Stimulated activated CD4-positive, alpha-beta T cell treated with anti-CD3 and anti-CD28 coated beads, Interleukin-12 subunit alpha, Interleukin-12 subunit beta, amount 100 ng/mL, for 24 hours (primary cell): ENCODE data around the gene TGFBR3.

Experiments used
- DNase-seq, 2 experiments: peaks; one replicate each; pipeline ENCODE4 v3.0.0-alpha.2; 2020; ENCODE audit warnings: low read depth in 2 of 2

Gene TGFBR3

DNA sequence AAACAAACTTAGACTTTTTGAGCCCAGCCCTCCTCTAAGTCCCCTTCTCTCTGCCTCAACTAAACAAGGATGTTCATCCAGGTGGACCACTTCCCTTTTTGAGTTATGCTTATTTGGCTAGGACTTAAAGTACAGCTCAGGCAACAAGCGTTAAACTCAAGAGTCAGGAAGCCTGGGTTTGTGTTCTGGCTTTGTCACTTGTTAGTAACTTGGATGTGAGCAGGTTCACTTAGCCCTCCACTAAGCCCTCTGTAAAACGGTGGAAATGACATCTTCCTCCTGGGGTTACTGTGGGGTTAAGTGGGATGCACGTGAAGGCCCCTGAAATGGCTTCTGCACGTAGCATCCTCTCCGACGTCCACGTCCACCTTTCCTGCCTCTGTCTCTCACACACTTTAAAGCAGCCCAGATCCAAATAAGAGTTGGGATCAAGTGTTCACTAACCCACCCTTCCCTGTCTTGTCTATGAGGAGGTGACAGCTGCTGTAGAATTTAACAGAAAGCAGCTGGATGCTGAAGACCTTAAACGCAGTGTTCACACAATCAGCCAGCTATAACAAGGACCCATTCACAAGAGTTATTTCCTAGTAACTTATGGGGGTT, 152.7 kb downstream of the TGFBR3 start:
- DNase-seq = no peak

DNA sequence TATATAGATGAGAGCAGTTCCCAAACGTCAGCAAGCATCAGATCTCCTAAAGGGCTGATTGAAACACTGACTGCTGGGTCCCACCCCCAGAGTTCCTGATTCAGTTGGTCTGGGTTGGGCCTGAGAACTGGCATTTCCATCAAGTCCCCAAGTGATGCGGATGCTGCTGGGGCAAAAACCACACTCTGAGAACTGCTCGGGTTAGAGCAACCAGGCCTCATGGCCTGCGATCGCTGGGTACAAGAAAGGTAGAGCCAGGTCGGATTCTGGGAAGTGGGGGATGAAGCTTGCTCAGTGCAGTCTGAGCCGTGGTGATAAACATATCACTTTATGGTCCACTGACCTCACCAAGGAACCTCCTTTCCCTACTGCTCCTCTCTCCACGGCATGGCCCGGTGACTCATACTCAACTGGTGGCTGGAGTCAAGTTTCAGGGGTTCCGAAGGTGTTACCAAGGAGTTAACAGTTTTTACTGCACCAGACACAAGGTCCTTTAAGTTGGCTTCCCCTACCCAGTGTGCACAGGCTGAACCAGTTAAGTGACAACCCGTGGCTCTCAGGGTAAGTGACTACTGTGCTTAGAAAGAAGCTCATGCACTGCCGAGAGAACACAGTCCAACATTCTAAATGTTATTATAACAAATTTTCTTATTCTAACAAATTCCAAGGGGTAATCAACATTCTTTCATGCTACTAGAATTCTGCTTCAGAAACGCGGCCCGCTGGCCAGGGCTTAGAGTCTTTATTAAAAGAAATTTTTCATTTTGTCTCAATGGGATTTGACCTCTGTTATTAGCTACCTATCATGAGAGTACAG, 153.5 kb downstream of the TGFBR3 start:
- DNase-seq = no peak

DNA sequence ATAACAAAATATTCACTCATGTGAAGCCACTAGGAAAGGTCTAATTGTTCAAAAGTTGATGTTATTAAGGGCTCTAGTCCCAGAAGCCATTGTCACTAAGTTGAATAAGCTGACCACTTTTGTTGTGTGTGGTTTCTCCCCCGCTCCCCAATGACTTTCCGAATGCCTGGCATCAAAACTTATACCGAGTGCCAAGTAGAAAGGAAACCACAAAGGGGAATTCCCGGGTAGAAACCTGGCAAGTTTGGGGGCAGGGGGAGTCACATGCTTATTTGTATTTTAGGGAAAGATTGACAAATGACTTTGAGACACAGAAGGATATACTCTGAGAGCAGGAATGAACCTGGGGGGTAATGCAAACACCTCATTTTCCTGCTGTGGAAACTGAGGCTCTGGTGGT, 154.1 kb downstream of the TGFBR3 start:
- peak; percentile 37 to 51 for DNase-seq

DNA sequence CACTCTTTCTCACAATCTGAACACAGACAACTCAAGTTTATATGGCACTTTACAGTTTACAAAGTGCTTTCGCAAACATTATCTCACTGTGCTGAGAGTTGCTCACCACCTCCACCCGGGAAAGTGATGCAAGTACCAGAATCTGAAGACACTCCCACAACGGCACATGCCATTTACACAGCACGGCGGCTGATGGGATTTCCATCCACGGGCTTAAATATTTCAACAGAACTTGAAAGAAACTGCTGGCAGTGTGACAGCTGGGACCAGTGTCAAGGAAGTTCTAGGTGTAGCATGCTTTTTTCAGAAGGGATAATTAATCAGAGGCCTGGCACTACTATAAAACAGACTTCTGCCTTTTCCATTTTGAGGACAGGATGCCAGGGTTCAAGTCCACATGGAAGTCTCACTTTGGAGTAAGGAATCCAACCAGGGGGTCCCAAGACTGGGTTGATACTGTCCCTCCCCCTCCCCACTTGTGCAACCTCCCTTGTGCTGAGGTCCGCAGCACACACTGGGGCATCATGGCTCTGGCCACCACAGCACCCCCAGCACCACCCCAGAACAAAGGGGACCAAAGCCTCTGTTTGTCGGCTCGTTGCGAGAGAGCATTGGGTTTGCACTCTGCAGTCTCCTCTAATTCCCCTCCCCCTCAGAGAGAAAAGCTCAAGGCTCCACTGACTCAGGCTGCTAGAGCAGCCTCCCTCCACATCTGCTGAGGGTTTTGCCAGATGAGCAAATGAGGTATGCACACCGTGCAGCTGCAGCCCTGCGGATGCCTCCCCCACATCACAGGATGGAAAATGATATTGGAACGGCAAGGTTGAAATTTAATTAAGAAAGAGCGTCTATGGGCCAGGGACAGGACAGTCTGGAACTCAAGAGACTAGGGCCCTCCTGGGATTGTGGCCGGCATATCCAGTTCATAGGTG, 154.9 kb downstream of the TGFBR3 start:
- DNase-seq = no peak

DNA sequence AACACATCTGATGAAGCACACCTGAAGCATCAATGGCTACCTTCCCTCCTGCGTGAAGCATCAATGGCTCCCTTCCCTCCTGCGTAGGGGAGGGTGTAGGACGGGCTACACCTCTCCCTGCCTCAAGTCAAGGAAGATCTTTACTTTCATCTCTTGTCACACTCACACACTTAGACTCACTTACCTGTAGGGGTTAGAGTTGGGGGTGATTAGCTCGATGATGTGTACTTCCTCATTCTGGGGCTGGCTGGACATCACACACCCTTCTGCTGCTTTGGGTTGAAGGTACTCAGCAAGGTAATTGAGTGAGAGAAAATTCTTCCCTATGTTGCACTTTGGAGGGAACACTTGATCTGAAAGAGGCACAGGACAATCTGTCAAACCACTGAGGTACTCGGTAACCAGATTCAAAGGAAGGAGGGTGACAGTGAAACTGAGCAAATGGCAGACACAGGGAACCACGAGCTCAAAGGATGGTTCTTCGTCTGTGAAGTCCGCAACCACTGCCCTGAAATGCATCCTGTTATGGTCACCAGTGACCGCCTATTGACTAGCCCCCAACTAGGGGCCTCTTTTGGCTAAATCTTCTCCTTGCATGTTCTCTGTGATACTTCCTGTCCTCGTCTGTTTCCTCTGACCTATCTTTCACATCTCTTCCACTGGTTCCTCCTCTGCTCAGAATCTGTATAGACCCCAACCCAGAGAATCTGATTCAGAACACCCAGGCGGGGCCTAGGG, 156.2 kb downstream of the TGFBR3 start:
- no peak for DNase-seq

DNA sequence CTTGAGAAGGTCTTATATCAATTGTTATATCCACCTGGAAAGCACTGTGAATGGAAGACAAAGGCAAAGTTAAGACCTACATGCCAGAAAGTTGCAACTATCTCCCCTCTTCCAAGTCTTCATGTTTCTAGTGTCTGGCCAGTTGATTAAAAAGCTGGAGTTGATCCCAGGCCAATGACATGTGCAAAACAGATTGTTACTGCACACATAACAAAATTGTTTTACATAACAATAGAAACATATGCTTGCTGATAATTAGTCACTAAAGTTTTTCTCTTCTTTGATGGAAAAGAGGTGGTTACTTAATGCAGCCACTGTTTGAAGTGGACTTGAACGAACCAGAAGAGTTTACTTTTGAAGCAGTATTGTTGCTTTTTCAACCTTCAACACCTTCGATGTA, 158.2 kb downstream of the TGFBR3 start:
- no peak for DNase-seq

DNA sequence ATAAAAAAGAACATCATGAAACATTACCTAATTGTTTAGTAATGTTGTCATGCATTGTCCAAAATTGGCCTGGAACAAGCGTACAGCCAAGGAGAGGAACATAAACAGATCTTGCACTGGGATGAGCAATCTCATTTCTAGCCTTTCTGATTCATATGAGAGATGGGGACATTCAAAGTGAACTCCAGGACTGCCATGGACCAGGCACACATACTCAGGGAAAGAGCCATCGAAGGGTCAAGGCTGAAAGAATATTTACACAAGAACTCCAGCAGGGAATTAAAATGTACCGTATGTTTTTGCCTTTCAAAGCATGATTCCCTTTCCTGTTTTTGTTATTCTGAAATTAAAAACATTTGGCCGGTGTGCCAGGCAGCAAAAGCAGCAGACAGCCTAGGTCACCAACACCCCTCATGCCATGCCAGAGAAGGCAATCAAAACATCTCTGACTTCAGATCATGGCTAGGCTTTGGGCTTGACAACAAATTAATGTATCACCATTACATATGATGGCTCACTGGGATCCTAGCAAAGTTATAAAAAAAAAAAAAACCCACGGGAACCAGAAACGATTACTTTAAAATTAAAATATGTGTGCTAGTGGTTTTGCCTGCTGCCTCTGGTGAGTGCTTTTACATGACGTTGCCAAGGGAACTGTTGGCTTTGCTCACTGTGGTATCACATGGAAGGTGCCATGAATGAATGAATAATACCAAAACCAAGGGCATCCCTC, 159.8 kb downstream of the TGFBR3 start:
- DNase-seq = no peak

DNA sequence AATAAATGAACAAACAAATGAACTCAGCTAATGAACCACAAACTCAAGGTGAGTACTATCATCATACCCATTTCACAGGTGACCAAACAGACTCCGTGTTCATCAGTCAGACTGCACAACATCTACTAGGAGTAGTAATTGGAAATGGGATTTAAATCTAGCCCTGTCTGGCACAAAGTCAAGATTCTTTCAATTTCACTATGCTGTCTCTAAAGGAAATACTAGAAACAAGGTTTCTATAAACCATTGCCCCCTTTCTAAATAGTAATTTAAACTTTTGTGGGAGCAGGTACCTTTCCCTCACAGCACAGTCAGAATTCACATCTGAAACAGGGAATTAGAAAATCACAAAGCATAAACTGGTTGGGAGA, 160.3 kb downstream of the TGFBR3 start:
- DNase-seq = no peak

DNA sequence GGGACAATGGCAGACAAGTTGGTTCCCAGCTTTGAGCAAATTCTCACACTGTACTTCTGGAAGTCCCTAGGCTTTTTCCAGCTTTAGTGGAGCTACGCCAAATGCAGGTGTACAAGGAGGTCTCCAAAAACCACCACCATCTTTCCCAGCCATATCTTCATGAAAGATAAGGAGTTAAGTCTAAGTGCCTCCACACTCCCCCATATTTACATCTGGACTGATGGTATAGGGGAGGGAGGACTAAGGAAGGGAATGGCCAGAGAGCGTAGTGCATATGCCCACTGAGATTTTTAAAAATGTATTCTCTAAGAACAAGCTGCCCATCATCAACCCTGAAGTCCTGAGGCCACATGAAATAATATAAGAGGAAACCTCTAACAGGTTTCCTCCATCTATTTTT, 161.3 kb downstream of the TGFBR3 start:
- DNase-seq = no peak

DNA sequence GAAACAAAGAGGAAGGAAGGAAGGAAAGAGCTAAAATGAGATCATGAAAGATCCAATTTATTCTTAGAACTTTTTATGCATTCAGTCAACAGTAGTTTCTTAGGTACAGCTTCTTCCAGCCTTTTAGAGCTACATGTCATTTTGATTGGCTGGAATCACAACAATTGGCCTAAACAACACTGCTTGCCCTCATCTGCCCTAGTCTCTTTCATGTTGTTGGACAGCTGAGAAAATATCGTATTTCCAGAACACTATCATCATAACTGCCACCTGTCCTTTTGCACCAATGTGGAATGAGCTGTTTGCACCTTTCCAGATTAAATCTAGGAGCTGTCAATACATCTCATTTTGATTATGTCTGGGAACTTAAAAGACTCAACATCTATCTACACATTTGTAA, 161.7 kb downstream of the TGFBR3 start:
- DNase-seq = no peak

DNA sequence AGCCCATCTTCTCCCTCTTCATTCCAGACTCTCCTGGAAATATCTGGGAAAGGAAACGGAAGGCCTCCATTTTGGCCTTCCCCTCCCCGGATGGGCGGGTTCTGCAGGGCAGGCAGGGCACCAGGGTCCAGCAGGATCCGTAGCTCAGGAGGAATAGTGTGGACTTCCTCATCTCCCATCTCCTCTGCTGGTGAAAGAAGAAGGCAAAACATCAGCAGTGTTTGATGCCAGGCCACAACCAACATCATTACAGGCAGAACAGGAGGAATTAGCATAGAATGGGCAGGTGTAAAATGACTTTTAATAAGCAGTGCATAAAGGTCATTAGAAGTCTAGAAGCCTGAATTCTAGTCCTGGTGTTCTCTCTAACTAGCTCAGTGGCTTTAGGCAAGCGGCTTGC, 165.9 kb downstream of the TGFBR3 start:
- no peak for DNase-seq

DNA sequence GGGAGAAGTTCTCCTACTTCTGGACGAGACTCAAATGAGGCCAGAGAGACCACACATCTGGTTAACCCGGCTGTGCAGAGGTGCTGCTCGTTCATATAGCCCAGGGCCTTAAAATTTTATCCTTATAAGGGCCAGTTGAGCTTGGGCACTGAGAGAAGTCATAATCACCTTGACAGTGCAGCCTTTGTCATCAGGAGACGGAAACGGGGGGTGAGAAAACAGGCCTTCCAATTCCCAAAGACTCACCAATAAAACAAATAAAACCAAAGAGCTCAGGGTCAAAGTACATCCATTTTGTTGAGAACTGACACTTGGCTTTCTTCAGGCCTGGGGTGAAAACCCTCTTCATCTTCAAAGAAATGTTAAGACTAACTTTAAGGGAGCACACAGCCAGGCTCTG, 167.1 kb downstream of the TGFBR3 start:
- DNase-seq = no peak

DNA sequence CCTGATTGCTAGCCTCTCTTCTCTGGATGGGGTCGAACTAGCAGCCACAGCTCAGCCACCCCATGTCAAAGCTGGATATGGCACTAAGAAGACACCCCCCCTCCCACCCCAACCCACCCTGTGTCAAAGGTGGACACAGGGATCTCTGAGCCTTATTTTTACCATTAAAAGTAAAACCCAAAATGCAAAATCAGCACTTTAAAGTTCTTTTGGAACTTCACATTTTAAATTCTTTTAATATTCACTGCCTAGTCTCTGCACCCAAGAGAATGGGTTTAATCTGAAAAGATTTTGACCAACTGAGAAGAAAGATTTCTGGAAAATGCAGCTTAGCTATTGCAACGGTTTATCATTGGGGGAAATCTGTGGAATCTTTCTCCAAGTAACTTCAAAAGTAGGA, 167.6 kb downstream of the TGFBR3 start:
- no peak for DNase-seq

DNA sequence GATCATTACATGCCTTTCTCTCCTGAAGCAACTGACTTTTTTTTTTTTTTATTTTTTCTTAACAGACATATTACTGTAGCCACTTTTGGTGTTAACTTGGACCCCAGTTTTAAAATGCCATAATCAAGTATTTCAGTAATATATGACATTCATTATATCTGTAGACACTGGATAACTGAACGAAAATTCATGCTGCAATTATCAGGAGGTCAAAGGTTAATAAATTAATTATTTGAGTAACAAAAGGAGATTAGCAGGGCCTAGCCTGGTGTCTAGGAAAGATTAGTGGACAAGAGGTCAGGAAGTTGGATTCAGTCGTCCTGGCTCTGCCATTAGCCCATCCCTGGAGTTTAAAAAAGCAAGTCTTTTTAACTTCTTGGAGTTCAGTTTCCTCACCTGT, 168.1 kb downstream of the TGFBR3 start:
- no peak for DNase-seq

DNA sequence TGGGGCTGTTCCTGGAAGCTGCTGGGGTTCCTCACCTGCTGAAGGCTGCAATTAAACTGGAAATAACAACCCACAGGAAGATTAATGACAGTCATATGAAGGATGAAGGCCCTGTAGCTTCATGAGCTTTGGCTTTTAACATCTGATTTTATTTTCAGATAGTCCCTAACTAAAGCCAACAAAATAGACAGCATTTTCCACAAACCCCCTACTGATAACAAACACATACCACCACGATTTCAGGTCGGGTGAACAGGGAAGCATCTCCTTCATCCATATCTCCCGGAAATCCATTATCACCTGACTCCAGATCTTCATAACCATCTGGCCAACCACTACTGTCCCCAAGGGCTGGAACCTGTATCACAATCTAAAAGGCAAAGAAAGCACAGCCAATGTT, 169.6 kb downstream of the TGFBR3 start:
- DNase-seq = no peak

DNA sequence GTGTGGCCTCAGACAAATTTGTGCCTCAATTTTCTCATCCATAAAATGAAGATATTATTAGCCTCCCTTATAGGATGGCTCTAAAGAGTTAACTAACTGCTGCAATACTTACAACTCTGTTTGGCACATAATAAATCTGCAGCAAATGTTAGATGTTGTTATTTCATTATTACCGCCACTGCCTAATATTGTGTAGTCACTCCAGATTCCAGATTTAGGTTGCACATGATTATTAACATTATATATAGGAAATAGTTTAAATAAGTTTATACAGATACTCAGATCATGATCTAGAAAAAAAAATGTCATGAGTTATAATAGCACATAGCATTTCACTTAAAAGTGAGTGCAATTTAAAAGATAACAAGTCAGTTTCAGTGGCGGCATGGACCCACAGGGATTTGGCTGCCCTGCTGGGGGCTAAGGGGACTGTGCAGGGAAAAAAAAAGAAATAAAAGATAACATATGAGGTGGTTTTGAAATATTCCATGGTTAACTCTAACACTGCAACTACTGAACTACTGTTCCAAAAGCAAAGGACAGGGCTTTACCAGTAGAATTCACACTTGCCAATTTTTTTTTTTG, 170.4 kb downstream of the TGFBR3 start:
- no peak for DNase-seq

DNA sequence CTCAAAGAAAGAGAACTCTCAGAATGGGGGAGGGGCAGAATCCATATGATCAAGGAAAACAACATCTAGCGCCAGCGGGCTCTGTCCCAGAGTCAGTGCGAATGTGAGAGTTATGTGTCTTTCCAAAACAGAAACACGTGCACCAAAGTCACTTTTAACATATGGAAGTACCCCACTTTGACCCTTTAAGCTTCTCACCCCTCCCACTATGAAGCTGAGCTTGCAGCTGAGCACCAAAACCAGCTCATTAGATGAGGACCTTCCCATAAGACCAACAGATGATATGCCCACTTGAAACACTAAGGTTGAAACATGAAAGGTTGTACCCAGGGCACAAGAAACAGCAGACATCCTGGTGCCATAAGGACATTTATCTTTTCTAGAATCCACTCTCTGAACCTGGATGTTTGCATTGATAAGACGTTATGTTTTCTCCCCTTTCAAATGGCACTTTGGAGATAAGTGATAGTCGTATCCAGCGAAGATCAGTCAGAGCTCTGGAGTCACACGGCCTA, 171.0 kb downstream of the TGFBR3 start:
- DNase-seq = no peak

DNA sequence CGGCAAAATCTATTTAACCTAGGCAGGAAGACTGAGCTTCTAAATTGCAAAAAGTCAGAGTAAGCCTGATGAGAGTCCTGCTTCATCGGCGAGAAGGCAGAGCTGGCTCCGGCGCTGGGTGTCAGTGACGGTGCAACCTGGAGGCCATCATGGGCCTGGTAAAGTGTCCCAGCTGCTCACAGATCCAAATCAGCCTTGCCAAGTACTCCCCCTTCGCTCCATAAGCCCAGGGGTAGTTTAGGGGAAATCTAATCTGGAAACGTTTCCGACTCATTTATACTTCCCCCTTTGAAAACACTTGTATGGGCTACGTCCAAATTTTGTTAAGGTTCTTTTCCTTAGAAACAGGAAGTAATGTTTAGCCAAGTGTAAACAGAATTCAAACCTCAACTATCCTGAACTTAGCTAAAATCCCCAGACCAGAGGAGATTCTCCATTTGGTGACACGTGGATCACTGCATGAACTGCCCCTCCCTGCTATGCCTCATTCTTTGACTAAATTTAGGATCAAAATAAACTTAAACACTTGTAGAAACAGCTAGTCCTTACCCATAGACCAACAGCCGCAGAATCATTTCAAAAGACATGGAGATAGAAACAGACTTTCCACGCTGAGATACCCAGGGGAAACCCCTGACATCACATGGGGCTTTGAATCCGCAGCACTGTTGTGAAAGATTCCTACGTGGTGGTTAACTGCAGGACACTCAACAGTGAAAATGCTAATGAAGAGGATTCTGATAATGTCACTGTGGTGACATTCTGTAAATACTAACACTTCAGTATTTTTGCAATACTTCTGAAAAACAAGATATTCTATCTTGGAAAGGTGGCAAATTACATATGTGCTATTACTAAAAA, 172.7 kb downstream of the TGFBR3 start:
- DNase-seq = peak in 1 of 2 experiments; percentile 40

DNA sequence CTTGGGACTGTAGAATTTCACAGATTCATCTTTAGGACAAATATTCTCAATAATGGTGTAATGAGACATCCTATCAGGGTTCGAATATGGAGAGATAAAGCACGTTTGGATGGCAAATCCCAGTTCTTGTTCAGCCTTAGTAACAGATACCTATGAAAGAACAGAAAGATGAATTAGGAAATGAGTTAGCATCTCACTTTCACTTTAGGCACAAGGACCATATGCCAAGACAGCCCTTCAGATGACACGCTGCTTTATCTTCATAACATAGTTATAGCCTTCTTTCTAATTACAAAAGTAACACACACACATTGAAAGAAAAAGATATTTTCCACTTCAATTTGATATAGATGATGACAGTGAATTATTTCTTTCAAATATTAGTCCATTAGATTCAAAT, 173.6 kb downstream of the TGFBR3 start:
- no peak for DNase-seq
